Stimulated activated CD4-positive, alpha-beta T cell treated with anti-CD3 and anti-CD28 coated beads, Interleukin-4, amount 100 ng/mL, for 48 hours (primary cell): ENCODE measurements around the gene CEP20.

ENCODE experiments used
- DNase-seq, 2 donors: peaks; one replicate each; pipeline ENCODE4 v3.0.0-alpha.2; 2020; ENCODE audit warnings: low read depth in 2 of 2

The CEP20 gene

DNA sequence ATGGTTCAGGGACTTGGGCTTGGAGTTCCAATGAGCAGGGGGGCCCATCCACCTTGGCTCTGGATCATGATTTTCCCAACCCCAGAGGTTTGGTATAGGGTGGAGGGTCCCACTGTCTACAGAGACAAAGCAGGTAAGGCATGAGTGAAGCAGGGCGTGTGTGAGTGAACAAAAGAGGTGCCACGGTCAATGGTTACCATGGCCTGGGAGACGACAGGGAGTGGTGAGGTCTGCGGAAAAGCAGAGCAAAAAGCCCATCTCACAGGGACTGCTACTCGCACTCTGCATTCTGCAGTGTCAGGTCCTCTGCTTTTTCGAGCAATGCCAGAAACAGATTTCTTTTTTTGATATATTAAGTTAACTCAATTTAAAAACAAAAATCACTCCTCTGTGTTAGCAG lies 56.2 kb downstream of the CEP20 start:
- no peak for DNase-seq

DNA sequence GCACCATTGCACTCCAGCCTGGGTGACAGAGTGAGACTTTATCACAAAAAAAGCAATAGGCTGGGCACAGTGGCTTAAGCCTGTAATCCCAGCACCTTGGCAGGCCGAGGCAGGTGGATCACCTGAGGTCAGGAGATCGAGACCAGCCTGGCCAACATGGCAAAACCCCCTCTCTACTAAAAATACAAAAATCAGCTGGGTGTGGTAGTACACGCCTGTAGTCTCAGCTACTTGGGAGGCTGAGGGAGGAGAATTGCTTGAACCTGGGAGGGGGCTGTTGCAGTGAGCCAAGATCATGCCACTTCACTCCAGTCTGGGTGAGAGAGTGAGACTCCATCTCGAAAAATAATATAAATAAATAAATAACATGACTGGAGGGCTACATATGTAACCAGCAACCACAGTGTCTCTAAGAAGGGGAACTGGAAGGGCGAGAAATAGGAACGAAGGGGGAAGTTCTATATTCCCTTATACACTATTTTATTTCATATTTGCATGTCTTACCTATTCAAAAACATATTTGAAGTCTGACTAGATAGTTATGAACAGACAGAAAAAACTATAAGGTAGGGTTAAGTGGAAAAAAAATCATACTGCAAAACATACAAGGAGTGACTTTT lies 57.5 kb downstream of the CEP20 start:
- no peak for DNase-seq

GRCh38 chr16:15829460-15829859 lies 58.9 kb downstream of the CEP20 start:
- DNase-seq = no peak

DNA sequence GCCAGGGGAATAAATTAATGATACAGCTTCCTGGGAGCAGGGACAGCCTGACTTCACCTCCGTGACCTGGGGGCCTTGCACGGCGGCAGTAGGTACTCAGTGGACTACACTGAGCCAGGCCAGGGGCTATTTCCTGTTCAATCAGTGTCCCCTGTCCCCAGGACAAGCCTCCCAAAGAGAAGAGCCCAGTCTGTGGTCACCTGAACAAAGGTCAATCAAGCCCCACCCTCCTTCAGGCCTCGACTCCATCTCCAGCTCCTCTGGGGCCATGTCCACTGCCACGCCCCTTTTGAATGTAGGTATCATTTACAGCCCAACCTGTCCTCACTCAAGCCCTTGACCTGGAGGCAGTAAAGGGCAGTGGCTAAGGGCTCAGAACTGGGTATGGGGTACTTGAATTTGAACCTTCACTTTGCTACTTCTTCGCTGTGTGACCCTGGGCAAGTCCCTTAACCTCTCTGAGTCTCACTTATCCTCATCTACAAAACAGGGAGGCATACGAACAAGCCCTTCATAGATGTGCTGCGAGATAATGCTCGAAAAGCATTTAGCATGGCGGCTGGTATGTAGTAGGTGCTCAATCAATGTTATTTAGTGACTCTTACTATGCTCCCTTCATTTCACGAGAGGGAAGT lies 60.6 kb downstream of the CEP20 start:
- no peak for DNase-seq

- DNase-seq = no peak
Measured at GRCh38 chr16:15827299-15827698, 61.1 kb downstream of the CEP20 start.

GRCh38 chr16:15825750-15826305 lies 62.6 kb downstream of the CEP20 start:
- DNase-seq = no peak

DNA sequence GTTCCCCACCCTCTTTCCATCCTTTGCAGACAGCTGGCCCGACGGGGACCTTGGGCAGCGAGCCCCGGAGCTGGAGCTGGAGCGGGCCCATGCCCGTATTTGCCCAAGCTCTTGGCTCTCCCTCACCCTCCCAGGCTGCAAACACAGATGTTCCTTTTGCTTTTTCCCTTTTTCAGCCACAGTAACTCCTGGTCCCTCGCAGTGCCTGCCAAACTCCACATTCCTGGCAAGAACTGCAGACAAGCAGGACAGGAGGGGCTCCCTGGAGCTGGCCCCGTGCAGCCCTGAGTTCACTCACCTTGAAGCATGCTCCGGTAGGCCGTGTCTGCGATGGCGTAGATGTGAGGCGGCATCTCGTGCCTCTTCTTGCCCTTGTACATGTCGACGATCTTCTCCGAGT lies 65.4 kb downstream of the CEP20 start:
- no peak for DNase-seq

DNA sequence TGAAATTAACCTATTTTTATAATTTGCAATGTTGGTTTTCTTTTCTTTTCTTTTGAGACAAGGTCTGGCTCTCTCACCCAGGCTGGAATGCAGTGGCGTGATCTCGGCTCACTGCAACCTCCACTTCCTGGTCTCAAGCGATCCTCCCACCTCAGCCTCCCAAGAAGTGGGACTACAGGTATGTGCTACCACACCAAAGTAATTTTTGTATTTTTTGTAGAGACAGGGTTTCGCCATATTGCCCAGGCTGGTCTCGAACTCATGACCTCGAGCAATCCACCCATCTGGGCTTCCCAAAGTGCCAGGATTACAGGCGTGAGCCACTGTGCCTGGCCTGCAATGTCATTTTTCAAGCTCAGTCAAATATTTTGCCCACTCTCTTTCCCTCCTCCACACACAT lies 67.6 kb downstream of the CEP20 start:
- DNase-seq = no peak

DNA sequence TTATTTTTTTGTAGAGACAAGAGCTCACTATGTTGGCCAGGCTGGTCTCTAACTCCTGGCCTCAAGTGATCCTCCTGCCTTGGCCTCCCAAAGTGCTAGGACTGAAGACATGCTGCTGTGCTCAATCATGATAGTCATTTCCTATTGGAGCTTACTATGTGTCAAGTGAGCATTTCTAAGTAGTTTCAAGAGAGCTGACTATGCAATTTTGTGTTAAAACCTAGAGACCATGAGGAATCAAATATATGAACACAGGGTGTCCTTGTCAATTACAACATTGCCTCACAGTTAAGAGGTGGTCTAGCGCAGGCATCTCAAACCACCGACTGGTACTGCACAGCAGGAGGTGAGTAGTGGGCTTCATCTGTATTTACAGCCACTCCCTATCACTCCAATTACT lies 69.4 kb downstream of the CEP20 start:
- no peak for DNase-seq

DNA sequence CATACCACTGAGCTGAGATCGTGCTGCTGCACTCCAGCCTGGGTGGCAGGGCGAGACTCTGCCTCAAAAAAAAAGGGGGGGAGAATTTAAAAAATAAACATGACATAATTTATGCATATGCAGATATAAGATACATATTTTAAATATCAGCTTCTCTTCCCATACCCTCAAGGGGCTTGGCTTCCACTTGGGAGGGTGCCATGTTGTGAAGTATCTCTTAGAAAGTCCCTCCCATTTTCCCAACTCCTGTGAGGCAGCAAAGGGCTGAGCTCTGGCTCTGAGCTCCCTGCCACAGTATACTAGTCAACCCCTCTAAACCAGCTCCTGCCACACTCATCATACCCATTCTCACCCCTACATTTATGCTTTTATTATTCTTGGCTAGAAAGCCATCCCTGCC lies 71.0 kb downstream of the CEP20 start:
- DNase-seq = no peak

DNA sequence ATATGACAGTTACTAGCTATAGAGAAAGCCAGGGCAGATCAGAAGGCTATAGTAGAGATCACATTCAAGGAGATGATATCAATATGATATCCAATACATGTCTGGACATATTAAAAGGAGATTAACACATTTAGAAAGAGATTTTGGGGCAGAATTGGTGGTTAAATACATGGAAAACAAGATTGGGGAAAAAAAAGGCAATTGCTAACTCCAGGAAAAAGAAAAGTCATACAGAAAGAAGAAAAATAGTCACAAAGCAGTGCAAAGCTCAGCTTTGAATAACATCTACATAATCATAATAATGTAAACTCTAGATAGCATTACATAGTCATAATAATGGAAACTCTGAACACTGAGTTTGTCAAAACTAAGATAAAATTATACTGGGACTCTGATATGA lies 72.2 kb downstream of the CEP20 start:
- no peak for DNase-seq
